NCI-H2196 (cell line): ENCODE data around the gene TRIP10.
"Not testable (repeated sequence)": the region's sequence is repeated elsewhere in the genome, so short reads cannot be mapped to it uniquely, and the experiment has no call there.

ENCODE experiments used
- DNase-seq: peaks from one replicate; lab custom pipeline; 2025; ENCODE audit not compliant: unreplicated experiment; lab: John Stamatoyannopoulos, UW

TRIP10 gene

GRCh38 chr19:6739883-6740588 lies 556 bp downstream of the TRIP10 start:
- no peak for DNase-seq

DNA sequence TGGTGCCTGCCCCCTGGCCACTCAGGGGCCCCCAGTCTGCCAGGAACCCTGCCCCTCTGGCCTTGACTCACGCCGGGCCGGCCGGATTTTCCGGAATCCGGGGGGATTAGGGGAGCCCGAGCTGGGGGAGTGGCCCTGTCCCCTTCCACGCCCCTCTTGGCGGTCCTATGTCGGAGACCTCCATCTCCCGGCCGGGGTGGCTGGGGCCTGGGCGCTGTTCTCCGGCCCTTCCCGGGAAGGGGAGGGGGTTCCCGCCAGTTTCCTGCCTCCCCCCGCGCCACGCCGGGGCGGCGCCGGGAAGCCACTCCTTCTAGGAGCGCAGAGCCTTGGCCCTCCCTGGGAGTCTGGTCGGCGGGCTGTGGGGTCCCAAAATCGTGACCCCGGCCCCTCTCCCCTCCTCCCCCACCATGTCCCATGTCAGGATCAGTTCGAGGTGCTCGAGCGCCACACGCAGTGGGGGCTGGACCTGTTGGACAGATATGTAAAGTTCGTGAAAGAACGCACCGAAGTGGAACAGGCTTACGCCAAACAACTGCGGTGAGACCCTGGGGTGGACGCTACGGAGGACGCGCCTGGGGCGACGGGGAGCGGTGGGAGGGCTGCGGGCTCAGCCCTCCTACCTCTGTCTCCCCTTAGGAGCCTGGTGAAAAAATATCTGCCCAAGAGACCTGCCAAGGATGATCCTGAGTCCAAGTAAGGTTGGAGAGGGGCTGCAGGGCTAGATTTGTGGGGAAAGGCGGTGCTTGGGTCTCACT lies 1.3 kb downstream of the TRIP10 start:
- peak; percentile 28 for DNase-seq

DNA sequence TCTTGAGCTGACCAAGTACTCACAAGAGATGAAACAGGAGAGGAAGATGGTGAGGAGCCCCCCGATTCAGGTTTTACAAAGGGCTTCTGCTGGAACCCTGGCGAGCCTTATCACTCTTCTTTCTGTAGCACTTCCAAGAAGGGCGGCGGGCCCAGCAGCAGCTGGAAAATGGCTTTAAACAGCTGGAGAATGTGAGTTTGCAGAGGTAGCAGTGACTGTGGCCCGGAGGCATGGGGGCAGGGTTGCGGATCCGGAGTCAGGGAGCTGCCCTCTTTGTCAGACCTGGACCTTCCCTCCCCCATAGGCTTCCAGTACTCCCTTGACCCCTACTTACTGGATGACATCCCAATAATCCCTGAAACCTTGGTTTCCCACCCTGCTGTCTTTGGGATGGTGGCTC lies 3.6 kb downstream of the TRIP10 start:
- DNase-seq = no peak

DNA sequence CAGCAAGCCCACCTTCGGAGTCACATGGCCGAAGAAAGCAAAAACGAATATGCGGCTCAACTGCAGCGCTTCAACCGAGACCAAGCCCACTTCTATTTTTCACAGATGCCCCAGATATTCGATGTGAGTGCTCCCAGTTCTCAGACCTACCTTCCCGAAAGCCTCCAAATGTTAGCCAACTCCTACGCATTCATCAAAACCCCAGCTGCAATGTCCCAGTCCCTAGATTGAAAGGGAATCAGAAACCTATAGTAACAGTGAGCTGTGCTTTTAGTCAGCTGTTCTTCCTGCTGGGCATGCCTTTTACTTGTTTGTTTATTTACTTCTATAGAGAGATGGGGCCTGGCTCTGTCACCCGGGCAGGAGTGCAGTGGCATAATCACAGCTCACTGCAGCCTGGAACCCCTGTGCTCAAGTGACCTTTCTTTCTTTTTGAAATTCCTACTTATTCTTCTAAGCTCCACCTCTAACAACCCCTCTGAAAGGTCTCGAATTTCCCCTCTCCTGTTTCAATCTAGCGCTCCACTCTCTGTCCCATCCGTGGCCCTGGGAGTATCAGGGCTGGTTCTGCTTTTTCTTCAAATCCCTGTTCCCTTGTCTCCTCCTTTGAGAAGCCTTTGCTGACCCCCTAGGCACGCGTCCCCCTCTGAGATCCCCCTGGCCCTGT lies 4.4 kb downstream of the TRIP10 start:
- DNase-seq = no peak

DNA sequence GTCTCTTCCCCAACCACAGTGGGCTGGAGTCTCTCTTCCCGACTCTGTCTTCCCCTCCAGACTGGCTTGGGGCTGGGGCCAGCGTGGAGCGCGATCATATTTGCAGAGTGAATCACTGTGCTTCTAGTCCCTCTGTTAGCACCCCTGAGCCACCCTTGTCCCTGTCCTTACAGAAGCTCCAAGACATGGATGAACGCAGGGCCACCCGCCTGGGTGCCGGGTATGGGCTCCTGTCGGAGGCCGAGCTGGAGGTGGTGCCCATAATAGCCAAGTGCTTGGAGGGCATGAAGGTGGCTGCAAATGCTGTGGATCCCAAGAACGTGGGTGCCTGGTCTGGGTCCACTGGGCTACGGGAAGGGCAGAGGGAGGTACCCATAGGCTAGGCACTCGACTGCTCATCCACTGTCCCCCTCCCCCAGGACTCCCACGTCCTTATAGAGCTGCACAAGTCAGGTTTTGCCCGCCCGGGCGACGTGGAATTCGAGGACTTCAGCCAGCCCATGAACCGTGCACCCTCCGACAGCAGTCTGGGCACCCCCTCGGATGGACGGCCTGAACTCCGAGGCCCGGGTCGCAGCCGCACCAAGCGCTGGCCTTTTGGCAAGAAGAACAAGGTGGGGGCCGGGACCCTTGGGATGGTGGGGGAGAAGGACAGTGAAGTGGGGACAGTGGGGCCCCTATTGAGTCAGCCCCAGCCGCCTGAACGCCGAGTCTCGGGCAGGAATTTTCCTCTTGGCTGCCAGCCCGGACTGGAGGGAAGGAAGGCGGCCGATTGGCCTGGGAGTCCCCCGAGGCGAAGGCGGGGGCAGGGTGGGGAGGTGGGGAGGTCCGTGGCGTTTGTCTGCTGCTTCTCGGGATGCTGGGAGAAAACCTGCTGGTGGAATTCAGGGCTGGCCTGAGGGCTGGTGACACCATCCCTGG lies 5.2 kb downstream of the TRIP10 start:
- DNase-seq = no peak

- no peak for DNase-seq
Observed at GRCh38 chr19:6745965-6746364, 6.5 kb downstream of the TRIP10 start.

DNA sequence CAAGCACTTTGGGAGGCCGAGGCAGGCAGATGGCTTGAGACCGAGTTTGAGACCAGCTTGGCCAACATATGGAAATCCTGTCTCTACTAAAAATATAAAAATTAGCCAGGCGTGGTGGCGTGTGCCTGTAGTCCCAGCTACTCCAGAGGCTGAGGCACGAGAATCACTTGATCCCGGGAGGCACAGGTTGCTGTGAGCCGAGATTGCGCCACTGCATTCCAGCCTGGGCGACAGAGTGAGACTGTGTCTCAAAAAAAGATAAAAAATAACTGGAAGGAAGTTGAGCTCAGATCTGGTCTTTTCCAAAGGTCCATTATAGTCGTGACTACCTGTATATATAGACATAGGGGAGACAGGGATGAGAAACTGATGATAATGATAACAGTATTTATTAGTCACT lies 9.1 kb downstream of the TRIP10 start:
- not testable (repeated sequence) for DNase-seq

DNA sequence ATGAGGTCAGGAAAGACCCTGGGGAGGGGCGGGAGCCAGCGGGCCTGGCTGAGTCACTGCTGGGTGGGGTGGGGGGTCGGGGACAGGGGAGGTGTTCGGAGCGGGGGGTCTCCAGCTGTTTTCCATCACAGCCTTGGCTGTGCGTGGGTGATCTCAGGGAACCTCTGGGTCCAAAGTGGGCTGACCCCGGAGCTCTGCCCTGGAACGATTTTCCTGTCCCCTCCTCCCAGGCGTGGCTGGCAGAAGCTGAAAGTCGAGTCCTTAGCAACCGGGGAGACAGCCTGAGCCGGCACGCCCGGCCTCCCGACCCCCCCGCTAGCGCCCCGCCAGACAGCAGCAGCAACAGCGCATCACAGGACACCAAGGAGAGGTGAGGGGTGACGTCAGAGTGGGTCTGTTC lies 10.6 kb downstream of the TRIP10 start:
- DNase-seq = no peak

DNA sequence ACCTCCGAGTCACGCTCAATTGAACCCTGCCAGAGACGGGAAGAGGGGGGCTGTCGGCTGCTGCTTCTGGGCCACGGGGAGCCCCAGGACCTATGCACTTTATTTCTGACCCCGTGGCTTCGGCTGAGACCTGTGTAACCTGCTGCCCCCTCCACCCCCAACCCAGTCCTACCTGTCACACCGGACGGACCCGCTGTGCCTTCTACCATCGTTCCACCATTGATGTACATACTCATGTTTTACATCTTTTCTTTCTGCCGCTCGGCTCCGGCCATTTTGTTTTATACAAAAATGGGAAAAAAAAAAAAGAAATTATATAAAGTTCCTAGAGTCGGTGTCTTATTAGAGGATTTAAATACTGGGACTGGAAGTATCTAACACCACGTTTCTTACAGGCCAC lies 11.7 kb downstream of the TRIP10 start:
- DNase-seq = no peak

DNA sequence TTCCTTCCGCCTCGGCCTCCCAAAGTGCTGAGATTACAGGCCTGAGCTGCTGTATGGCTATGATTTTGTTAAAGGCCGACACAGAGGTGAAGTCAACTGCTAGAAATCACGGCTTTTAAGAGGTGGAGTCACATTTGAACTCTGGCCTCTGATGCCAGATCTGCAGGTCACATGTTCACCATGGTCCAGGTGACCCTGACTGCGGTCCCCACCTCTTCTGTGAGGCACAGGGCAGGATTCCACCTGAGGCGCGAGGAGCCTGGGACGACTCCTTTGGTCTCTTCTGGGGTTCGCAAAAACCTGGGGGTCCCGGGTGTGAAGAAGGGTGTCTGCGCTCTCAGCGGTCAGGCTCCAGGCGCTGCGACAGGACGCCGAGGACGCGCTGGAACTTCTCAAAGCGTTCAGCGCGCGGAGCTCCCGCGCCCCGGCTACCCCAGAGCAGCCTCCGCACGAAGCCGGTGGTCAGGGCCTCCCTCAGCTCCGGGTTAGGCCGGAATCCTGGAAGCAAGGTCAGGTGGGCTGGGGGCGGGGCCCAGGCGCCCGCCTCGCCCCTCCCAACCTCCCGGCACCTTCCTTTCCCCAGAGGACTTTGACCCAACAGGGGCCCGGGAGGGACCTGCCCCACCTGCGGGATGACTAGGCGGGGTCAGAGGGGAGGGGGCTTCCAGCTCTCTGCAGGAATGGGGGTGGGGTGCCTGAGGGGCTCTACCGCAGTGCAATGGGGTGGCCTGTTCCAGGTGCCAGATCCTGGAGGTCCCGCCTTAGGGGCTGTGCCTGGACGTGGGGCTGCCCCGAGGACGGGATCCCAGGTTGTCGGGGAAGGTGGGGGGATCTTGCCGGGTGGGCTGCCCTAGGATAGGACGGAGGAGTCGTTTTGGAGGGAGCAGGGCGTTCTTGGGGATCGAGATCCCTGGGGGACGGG lies 13.0 kb downstream of the TRIP10 start:
- no peak for DNase-seq

DNA sequence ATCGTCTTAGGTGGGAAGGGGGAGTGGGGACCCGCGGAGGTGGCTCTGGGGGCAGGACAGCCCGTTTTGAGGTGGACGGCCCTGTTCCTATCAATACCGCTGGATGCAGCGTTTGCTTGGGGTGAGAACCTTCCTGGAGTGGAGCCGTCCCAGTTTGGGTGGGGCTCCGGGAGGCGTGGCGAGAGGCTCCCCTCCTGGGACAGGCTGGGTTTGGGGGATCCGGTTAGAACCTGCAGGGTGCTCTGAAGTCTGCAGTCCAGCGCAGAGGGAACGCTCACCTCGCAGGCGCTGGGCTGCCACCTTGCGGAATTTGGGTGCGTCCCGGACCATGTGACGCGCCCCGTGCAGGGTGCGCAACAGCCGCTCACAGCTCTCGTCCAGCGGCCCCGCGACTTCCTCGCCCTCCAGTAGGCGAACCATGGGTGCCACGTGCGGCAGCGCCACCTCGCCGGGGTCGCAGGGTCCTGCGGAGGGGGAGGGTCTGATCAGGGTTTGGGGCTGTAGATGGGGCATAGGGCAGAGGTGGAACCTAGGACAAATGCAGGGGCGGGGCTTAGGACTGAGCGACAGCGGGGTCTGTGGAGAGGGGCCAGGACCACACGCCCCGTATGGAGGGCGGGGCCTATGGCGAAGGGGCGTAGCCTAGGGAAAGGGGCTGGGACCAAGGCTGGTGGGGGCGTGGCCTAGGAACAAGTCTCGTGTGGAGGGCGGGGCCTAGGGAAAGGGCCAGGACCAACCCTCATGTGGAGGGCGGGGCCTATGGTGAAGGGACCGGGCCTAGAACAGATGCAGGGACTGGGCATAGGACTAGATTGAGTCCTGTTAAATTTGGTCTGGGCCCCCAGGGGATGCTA lies 13.9 kb downstream of the TRIP10 start:
- no peak for DNase-seq

DNA sequence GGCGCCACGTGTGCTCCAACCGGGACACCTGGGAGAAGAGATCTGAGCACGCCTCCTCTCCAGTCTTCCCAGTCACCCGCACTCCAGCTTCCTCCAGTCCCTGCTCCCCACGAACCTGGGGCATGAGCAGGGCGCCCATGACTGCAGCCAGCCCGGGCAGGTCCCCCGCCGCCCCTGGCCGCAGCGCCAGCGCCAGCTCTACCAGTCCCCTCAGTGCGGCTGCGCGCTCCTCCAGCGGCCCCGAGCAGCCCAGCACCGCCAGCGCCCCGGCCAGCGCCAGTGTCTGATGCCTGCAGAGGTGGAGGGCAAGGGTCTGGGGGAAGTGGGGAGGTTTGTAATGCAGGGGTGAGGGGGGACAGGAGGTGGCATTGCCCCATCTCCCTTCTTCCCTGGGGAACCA lies 14.7 kb downstream of the TRIP10 start:
- DNase-seq = no peak

DNA sequence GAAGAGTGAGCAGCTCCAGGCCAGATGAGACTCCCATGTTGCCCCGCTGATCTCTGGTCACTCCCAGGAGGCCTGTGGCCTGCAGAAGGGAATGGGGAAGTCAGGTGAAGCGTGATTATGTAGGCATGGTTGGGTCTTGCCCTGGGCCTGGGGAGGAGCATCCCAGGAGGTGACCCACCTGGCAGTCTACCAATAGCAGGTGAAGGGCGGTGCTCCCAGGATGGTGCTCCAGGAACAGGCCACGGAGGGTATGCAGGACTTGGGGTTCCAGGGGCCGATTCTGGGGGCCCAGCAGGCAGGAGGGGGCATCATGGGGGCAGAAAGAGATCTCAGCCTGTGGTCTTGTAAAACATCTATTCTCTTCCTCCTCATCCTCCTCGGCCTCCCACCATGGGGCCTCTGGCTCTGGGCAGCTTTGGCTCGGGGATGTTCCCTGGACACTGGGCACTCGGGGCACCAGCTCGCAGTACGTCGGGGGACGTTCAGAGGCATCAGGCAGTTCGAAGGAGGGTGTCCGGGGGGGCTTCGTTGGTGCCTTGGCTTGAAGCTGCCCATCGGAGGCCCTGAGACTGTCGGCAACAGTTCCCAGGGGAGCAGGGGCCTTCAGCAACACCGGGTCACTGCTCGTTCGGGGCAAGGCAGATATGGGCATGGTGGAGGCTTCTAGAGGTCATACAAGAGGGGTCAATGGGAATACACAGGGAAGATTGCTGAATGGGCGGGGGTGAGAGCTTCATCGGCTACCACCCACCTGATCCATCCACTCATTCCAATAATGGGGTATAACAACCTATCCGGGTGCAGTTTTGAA lies 15.4 kb downstream of the TRIP10 start:
- no peak for DNase-seq

DNA sequence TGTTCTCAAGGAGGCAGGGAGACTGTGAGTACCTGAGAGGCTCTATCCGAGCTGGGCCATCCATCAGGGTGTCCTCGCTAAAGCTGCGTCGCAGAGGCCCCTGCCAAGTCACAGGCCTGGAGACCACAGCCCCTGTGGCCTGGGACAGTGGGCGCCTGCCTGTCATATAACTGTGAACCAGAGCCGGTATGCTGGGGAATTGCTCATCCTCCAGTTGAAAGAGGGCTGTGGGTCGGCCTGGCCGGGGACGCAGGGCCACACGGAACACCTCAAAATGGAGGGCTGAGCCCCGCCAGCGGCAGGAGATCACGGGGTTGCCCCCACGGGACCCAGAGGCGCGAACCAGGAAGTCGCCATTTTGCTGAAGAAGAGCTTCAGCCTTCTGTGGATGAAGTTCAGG lies 21.1 kb downstream of the TRIP10 start:
- no peak for DNase-seq

DNA sequence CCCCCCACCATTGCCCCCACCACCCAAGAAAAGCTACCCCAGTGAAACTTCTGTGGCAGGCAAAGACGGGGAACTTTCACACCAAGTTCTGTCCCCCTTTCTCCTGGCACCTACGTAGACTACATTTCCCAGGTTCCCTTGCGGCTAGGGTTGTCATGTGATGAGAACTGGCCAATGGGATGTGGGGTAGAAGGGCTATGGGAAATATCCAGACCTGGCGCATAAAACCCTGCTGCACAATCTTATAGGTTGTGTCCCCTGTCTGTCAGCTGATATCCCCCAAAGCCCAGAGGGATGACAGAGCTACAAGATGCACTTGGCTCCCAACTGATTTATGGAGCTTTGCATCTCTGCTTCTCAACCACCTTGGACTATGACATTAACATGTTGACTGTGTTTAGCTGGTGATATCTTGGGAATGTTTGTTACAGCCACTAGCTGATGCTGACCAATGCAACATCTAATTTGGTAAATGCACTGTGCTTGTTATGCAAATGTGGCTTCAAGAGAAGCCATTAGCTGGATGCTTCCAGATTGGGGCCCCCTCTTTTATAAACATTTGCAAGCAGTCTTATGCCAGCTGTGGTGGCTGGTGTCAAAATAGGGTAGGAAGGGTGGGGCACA lies 21.7 kb downstream of the TRIP10 start:
- DNase-seq = no peak

- not testable (repeated sequence) for DNase-seq
Observed at GRCh38 chr19:6762253-6762797, 22.8 kb downstream of the TRIP10 start.

DNA sequence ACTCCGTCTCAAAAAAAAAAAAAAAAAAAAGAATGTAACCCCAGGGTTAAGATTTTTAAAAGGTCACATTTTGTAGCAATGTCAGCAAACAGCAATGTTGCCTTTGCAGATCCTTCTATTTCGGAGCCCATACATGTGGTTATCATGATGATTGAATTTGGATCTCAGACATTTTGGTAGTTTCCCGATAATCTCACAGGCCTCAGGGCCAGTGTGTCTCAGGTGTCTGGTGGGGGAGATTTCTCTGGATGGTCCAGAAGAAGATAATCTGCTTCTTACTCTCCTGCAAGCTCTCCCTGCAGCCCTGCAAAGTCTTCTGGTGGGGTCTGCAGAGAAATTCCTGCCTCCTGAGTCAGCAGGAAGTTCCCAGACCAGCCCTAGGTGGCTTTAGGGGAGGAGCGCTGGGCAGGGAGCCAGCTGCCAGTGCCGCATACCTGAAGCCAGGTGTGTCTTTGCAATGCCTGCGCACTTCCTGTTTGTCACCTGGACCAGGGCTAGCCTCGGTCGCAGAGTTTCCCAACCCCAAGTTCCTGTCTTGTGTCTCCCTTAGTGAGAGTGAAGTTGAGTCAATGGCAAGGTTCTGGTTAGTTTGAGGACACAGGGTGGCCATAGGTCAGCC lies 26.4 kb downstream of the TRIP10 start:
- DNase-seq = peak; percentile 34
